Pancreas (tissue), 10 donors: ENCODE measurements around the gene FAR1. TPM values are rescaled to one million over a fixed set of nuclear protein-coding genes. Genes with fewer than 3 reads are reported as not detected.

ENCODE experiments used
- ATAC-seq, 4 donors: fragments of 200-7000 bp; cut with Tn5 transposase; one replicate each; pipeline versions ENCODE4 v1.8.0 to v1.9.1; 2020; ENCODE audit warnings: mild to moderate bottlenecking in 4 of 4, moderate library complexity in 4 of 4
- DNase-seq, 6 donors: peaks; one replicate each; pipeline ENCODE4 v3.0.0-alpha.2; 2020
- FAIRE-seq: peaks from 2 replicates; lab custom pipeline; 2012; peaks lifted over from hg19 to GRCh38; lab: Jason Lieb, UNC
- H3K27ac ChIP-seq, 4 donors: fragments of 200-600 bp; sonication (generic); 1 replicate in 3 of 4; 2 replicates in 1 of 4; pipeline versions ENCODE4 v1.5.0 to v1.8.0; 2020
- H3K27me3 ChIP-seq, 4 donors: fragments of 200-600 bp; one replicate each; pipeline ENCODE4 v1.8.0; 2021
- H3K36me3 ChIP-seq, 3 donors: fragments of 200-600 bp; sonication (generic) in 1 of 3; one replicate each; pipeline versions ENCODE4 v1.5.0 to v1.8.0; 2020 to 2021
- H3K4me1 ChIP-seq, 3 donors: fragments of 200-600 bp; one replicate each; pipeline ENCODE4 v1.8.0; 2021
- H3K4me3 ChIP-seq, 4 donors: fragments of 200-600 bp; sonication (generic) in 2 of 4; one replicate each; pipeline versions ENCODE4 v1.5.0 to v1.8.0; 2020 to 2021
- H3K9me3 ChIP-seq, 4 donors: fragments of 200-600 bp; one replicate each; pipeline ENCODE4 v1.8.0; 2021
- WGBS, 2 donors: extraction: QIAGEN DNeasy Blood & Tissue Kit; methylation state at CpG; one replicate each; pipeline ENCODE4 v1.1.7; 2013; 5-methylcytosine and 5-hydroxymethylcytosine counted together
- intact Hi-C, 3 donors: fragments of 100-400 bp; cut with DNase I; formaldehyde crosslinking; loops; one replicate each; pipeline versions ENCODE4 v1.11.1 to v1.14.2; 2022
- polyA plus RNA-seq, 2 donors: library from polyadenylated mRNA; stranded (reverse); fragments of 200-250 nt; gene quantifications; one replicate each; pipeline ENCODE4 v1.2.3, GENCODE V29; 2013
- total RNA-seq, 6 donors: library from RNA; stranded (reverse); fragmentation: NEBNext Ultra II Directional in 4 of 6; extraction: Animal tissue kit (Norgen Biotek cat#: 25700) in 4 of 6; gene quantifications; one replicate each; pipeline versions ENCODE4 v1.2.1 to v1.2.4, GENCODE V29; 2021 to 2023
- TF ChIP-seq, protein P1 (sequence below), 4 donors: fragments of 200-600 bp; sonication (generic) in 3 of 4; IDR thresholded peaks; one replicate each; pipeline versions ENCODE4 v1.5.0 to v1.8.0; 2021; ENCODE audit warnings: antibody characterized with exemption in 4 of 4
- donor health status: healthy with polysubstance abuse.
- donor health status: DM: no; HTN: no; CAD: no; lungs with moderate emphysema.
- donor health status: DM: no; HTN: no; CAD: no.
- donor health status: control.
- donor health status: control.
- donor health status: Bipolar disorder and iron deficiency.
- donor health status: DM: yes; HTN: yes; CAD: no.
- donor health status: DM: no; HTN: no; CAD: no.
- donor health status: DM: no; HTN: no; CAD: no.
- donor health status: DM: yes; HTN: yes; CAD: no.

FAR1 gene
- total and polyA plus RNA-seq, 8 donors, result 12.0 to 43.7 (median 18.0) TPM

DNA sequence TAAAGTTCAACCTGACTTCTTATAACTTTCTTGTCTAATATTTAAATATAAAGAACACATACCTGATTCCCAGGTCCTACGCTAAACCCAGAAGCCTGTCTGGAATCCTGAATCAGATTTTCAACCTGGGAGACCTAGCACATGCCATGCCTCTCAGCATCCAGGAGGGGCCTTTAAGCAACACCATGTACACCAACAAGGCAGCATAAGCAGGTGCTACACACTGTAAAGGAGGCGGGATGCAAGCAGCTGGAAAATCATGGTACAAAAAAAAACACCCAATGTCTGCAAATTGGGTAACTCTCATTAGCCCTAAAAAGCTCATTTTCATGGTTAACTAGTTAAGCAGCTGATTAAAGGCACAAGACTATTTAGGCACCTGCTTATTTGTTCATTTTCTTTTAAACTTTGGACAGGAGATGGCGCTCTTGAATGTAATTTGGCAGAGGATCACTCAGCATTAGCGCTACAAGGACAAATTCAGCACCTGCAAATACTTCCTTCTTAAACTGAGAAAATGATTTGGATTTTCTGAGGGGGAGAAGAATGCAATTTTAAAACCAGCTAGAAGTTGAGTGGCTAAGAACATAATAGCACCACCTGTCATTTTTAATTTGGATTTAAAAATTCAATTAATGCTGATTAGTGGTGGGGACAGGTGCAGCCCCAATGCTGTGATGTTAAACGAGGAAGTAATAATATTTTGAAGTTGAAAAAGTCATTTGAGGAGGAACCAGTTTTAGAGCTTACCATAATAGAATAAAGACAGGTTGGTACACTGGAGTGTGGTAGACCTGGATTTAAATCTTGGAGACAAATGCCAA, 104.0 kb downstream of the FAR1 start:
- peak in 3 of 6 donors; percentile 12 to 39 (median 27) for DNase-seq
- intact Hi-C loops, result loop anchor here in 2 of 3 donors (5.0 to 10.0 kb wide), 2 partner anchors 472 to 475 kb away; no protein-coding TSS in a partner anchor
- FAIRE-seq, result no peak
- no peaks in the 10 kb centered on the region for H3K36me3 ChIP-seq
- TF ChIP-seq, protein P1, sequence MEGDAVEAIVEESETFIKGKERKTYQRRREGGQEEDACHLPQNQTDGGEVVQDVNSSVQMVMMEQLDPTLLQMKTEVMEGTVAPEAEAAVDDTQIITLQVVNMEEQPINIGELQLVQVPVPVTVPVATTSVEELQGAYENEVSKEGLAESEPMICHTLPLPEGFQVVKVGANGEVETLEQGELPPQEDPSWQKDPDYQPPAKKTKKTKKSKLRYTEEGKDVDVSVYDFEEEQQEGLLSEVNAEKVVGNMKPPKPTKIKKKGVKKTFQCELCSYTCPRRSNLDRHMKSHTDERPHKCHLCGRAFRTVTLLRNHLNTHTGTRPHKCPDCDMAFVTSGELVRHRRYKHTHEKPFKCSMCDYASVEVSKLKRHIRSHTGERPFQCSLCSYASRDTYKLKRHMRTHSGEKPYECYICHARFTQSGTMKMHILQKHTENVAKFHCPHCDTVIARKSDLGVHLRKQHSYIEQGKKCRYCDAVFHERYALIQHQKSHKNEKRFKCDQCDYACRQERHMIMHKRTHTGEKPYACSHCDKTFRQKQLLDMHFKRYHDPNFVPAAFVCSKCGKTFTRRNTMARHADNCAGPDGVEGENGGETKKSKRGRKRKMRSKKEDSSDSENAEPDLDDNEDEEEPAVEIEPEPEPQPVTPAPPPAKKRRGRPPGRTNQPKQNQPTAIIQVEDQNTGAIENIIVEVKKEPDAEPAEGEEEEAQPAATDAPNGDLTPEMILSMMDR (IDR thresholded peaks at IDR 0.05), result peak in 1 of 4 donors; percentile 19
- H3K9me3 ChIP-seq, result no peaks in the 10 kb centered on the region
- no peak overlapping the region for H3K27ac ChIP-seq
- H3K4me3 ChIP-seq, result no peak overlapping the region
- peak; percentile 80 to 96 (median 91) for ATAC-seq
- no peaks in the 10 kb centered on the region for H3K27me3 ChIP-seq
- 18 to 22% methylated on average over 5 of the region's 5 CpGs for WGBS, 2 donors
- no peaks in the 10 kb centered on the region for H3K4me1 ChIP-seq

DNA sequence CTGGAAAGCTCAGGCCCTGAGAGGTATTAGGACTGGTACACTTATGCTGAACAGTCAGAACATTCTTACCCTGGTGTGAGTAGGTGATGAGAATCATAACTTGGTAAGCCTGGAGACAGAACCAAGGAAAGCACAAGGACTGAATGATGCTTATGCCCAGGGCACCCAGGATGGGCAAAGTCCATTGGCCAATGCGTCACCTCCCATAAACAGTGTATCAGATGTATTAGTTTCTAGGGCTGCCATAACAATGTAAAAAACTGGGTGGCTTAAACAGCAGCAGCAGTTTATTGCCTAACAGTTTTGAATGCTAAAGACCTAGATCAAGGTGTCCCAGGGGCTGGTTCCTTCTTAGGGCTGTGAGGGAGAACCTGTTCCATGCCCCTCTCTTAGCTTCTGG, 107.0 kb downstream of the FAR1 start:
- DNase-seq, result no peak
- Histone ChIP-seq H3K4me3 (no peak overlapping the region), H3K9me3 (no peaks in the 10 kb centered on the region), H3K27ac (no peak overlapping the region), H3K4me1 (no peaks in the 10 kb centered on the region), H3K36me3 (no peaks in the 10 kb centered on the region), H3K27me3 (no peaks in the 10 kb centered on the region)
- TF ChIP-seq, protein P1 (IDR thresholded peaks at IDR 0.05), result no peak
- no peak for FAIRE-seq
- no peak for ATAC-seq
- 80 to 81% methylated on average over 1 of the region's 1 CpG for WGBS, 2 donors
- intact Hi-C loops, result loop anchor here in 1 of 3 donors (10.0 kb wide), 1 partner anchor 469 kb away; no protein-coding TSS in a partner anchor

DNA sequence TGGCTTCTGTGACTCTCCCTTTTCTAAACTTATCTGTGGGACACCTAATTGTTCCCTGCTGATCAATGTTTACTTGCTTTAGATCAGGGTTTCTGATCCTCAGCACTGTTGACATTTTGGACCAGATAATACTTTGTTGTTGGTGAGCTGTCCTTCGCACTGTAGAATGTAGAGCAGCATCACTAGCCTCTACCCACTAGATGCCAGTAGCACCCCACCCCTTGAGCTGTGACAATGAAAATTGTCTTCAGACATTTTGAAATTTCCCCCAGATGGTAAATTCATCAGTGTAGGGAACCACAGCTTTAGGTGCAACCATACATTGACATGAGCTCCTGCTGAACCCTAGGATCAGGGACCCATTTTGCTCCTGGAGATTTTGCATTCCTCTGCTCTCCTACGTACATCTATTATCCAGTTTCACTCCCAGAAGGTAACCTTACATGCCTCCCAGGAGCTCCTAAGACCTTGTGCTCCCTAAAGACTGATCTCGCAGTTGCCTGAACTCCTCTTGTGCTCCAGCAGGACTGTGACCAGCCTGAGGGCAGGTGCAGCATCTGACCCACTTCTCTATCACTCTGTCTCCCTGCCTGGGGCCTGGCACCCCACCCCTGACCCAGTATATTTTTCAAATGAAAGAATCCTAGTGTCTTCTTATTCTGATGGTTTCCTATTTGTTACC, 107.8 kb downstream of the FAR1 start:
- Histone ChIP-seq H3K4me3 (no peak overlapping the region), H3K27me3 (no peaks in the 10 kb centered on the region), H3K27ac (no peak overlapping the region), H3K36me3 (no peaks in the 10 kb centered on the region), H3K9me3 (no peaks in the 10 kb centered on the region), H3K4me1 (no peaks in the 10 kb centered on the region)
- TF ChIP-seq, protein P1 (IDR thresholded peaks at IDR 0.05), result no peak
- FAIRE-seq (no peak), ATAC-seq (no peak), DNase-seq (no peak)
- intact Hi-C loops, result loop anchor here in 1 of 3 donors (10.0 kb wide), 1 partner anchor 469 kb away; no protein-coding TSS in a partner anchor
- WGBS, 2 donors, result 73 to 86% methylated on average over 3 of the region's 3 CpGs

DNA sequence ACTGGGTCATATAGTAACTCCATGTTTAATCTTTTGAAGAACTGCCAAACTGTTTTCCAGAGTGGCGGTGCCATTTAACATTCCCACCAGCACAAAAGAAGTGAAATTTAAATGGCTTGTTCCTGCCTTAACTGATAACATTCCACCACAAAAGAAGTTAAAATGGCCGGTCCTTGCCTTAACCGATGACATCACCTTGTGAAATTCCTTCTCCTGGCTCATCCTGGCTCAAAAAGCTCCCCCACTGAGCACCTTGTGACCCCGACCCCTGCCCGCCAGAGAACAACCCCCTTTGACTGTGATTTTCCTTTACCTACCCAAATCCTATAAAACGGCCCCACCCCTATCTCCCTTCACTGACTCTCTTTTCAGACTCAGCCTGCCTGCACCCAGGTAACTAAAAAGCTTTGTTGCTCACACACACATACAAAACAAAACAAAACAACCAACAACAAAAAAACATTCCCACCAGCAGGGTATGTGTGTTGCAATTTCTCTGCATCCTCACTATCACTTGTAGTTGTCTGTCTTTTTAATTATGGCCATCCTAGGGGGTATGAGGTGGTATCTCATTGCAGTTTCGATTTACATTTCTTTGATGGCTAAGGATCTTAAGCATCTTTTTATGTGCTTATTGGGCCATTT, 109.0 kb downstream of the FAR1 start:
- Histone ChIP-seq H3K4me1 (no peaks in the 10 kb centered on the region), H3K27ac (no peak overlapping the region), H3K9me3 (no peaks in the 10 kb centered on the region), H3K36me3 (no peaks in the 10 kb centered on the region), H3K4me3 (no peak overlapping the region), H3K27me3 (no peaks in the 10 kb centered on the region)
- FAIRE-seq (no peak), DNase-seq (no peak), ATAC-seq (no peak)
- TF ChIP-seq, protein P1 (IDR thresholded peaks at IDR 0.05), result no peak
- intact Hi-C loops, result loop anchor here in 1 of 3 donors (10.0 kb wide), 1 partner anchor 467 kb away; no protein-coding TSS in a partner anchor
- 20 to 23% methylated on average over 7 of the region's 7 CpGs for WGBS, 2 donors
